Tibial nerve (tissue), 4 donors: Measurements from ENCODE around the gene ERLEC1. TPM values are rescaled to one million over a fixed set of nuclear protein-coding genes. Genes with fewer than 3 reads are reported as not detected.
"Not testable (repeated sequence)": the region's sequence is repeated elsewhere in the genome, so short reads cannot be mapped to it uniquely, and the experiment has no call there.

ENCODE experiments used
- DNase-seq, 2 donors: peaks; one replicate each; pipeline ENCODE4 v3.0.0-alpha.2; 2019; ENCODE audit warnings: low spot score in 2 of 2
- H3K27ac ChIP-seq, 4 donors: fragments of 200-600 bp; sonication (generic) in 3 of 4; one replicate each; pipeline ENCODE4 v1.5.1; 2017 to 2019; ENCODE audit warnings: mild to moderate bottlenecking in 1 of 4
- H3K27me3 ChIP-seq, 2 donors: fragments of 200-600 bp; sonication (generic) in 1 of 2; one replicate each; pipeline versions ENCODE4 v1.5.1 to v1.6.0; 2017 to 2019
- H3K36me3 ChIP-seq, 3 donors: fragments of 200-600 bp; sonication (generic); one replicate each; pipeline ENCODE4 v1.5.1; 2018 to 2019
- H3K4me1 ChIP-seq, 4 donors: fragments of 200-600 bp; sonication (generic) in 3 of 4; one replicate each; pipeline ENCODE4 v1.5.1; 2017 to 2019
- H3K4me3 ChIP-seq, 4 donors: fragments of 200-600 bp; sonication (generic) in 3 of 4; one replicate each; pipeline ENCODE4 v1.5.1; 2017 to 2019; ENCODE audit warnings: mild to moderate bottlenecking in 1 of 4, moderate library complexity in 1 of 4
- H3K9me3 ChIP-seq, 4 donors: fragments of 200-600 bp; sonication (generic) in 3 of 4; one replicate each; pipeline ENCODE4 v1.5.1; 2017 to 2019
- CTCF ChIP-seq, 5 experiments: fragments of 200-600 bp in 3 of 5; fragments of 450-650 bp in 2 of 5; sonication (generic) in 3 of 5; IDR thresholded peaks; one replicate each; pipeline ENCODE4 v1.5.1; 2016 to 2019; ENCODE audit warnings: antibody characterized with exemption in 5 of 5, mild to moderate bottlenecking in 3 of 5, moderate library complexity in 2 of 5
- EP300 ChIP-seq, 2 donors: sonication (generic); formaldehyde crosslinking; IDR thresholded peaks; one replicate each; pipeline ENCODE4 v1.6.1; 2017; ENCODE audit warnings: antibody characterized with exemption in 2 of 2, mild to moderate bottlenecking in 1 of 2
- POLR2A ChIP-seq, 2 donors: fragments of 450-650 bp; IDR thresholded peaks; one replicate each; pipeline ENCODE4 v1.6.1; 2017; ENCODE audit warnings: antibody characterized with exemption in 2 of 2, mild to moderate bottlenecking in 2 of 2, moderate library complexity in 2 of 2
- WGBS, 2 donors: methylation state at CpG; one replicate each; pipeline ENCODE4 v1.1.5; 2018; 5-methylcytosine and 5-hydroxymethylcytosine counted together
- total RNA-seq, 4 donors: library from RNA; depleted of rRNA; stranded (reverse); fragments of >200 nt; gene quantifications; one replicate each; pipeline ENCODE4 v1.1.0, GENCODE V29; 2016

Gene ERLEC1
- total RNA-seq, 4 donors from 2014 or later, result 90.8 to 102 (median 97.2) TPM

DNA sequence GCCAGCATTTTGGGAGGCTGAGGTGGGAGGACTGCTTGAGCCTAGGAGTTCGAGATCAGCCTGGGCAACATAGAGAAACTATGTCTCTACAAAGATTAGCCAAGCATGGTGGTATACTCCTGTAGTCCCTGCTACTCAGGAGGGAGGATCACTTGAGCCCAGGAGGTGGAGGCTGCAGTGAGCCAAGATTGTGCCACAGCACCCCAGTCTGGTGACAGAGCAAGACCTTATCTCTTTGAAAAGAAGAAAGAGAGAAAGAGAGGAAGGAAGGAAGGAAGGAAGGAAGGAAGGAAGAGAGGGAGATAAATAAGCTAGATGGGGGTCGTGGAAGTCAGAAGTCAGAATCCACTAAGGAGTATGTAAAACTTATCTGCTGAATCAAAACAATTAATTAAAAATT lies 56.8 kb downstream of the ERLEC1 start:
- no peaks in the 10 kb centered on the region for H3K4me1 ChIP-seq
- H3K27ac ChIP-seq, result no peak overlapping the region
- no peaks in the 10 kb centered on the region for H3K9me3 ChIP-seq
- 78 to 83% methylated on average over 2 of the region's 2 CpGs for WGBS, 2 donors
- peaks cover 0 to 6% (median 0%) of the 10 kb centered on the region in 3 donors for H3K36me3 ChIP-seq
- no peak for TF ChIP-seq POLR2A (IDR thresholded peaks at IDR 0.05)
- TF ChIP-seq EP300 (IDR thresholded peaks at IDR 0.05), result no peak
- no peak for TF ChIP-seq CTCF (IDR thresholded peaks at IDR 0.05)
- H3K27me3 ChIP-seq, result no peaks in the 10 kb centered on the region
- H3K4me3 ChIP-seq, result no peak overlapping the region
- no peak for DNase-seq

DNA sequence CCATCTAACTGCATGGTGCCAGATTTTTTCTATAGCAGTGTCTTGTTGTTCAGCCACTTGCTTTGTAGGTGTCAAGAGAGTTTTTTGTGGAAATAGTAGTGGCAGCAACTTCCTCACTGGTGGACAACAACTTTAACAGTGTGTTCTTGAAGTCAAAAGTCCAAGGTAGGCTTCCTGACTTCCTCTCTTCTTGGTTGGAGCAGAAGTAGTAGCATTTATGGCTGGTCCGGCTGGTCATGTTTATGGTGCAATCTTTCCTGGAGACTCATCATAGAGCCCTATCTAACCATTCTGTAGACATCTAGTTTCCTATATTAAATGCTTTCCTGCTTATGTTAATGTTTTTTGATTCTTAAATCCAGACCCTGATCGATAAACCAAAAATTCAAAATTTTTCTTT lies 61.2 kb downstream of the ERLEC1 start:
- no peak for DNase-seq
- no peak overlapping the region for H3K4me3 ChIP-seq
- H3K9me3 ChIP-seq, result no peaks in the 10 kb centered on the region
- WGBS, 2 donors, result 94 to 97% methylated on average over 2 of the region's 2 CpGs
- H3K36me3 ChIP-seq, result peaks cover 0 to 17% (median 0%) of the 10 kb centered on the region in 3 donors
- no peaks in the 10 kb centered on the region for H3K4me1 ChIP-seq
- H3K27ac ChIP-seq, result no peak overlapping the region
- H3K27me3 ChIP-seq, result no peaks in the 10 kb centered on the region
- TF ChIP-seq EP300 (IDR thresholded peaks at IDR 0.05), result no peak
- no peak for TF ChIP-seq CTCF (IDR thresholded peaks at IDR 0.05)
- TF ChIP-seq POLR2A (IDR thresholded peaks at IDR 0.05), result no peak

GRCh38 chr2:53851052-53851757 lies 64.4 kb downstream of the ERLEC1 start:
- WGBS, 2 donors, result 94% methylated on average over 9 of the region's 9 CpGs
- H3K4me1 ChIP-seq, H3K9me3 ChIP-seq, H3K4me3 ChIP-seq, DNase-seq, H3K27ac ChIP-seq, H3K27me3 ChIP-seq: not testable (repeated sequence)
- H3K36me3 ChIP-seq, result peaks cover 0 to 34% (median 0%) of the 10 kb centered on the region in 3 donors

DNA sequence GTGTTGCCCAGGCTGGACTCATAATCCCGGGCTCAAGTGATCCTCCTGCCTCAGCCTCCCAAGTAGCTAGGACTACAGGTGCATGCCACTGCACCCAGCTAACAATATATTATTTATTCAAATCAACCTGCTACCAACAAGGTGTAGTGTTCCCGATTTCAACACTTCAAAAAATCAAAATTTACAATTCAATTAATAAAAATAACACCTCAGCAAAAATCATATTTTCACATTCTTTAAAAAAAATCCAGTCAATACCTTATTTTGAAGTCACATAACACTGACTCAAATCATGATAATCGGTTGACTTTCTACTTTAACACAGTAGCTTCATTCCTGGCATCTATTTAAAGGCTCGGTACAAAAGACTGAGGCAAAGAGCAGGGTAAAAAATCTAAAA lies 65.7 kb downstream of the ERLEC1 start:
- Histone ChIP-seq H3K4me1 (no peaks in the 10 kb centered on the region), H3K36me3 (peaks cover 0 to 34% (median 0%) of the 10 kb centered on the region in 3 donors), H3K27me3 (no peaks in the 10 kb centered on the region), H3K4me3 (no peak overlapping the region), H3K9me3 (no peaks in the 10 kb centered on the region), H3K27ac (no peak overlapping the region)
- 97 to 99% methylated on average over 4 of the region's 4 CpGs for WGBS, 2 donors
- DNase-seq, result no peak
- TF ChIP-seq EP300 (IDR thresholded peaks at IDR 0.05), result no peak
- TF ChIP-seq CTCF (IDR thresholded peaks at IDR 0.05), result no peak
- no peak for TF ChIP-seq POLR2A (IDR thresholded peaks at IDR 0.05)

- Histone ChIP-seq H3K27ac (no peak overlapping the region), H3K4me1 (peaks cover 0 to 5% (median 0%) of the 10 kb centered on the region in 4 donors), H3K9me3 (no peaks in the 10 kb centered on the region), H3K27me3 (no peaks in the 10 kb centered on the region), H3K36me3 (peaks cover 0 to 31% (median 0%) of the 10 kb centered on the region in 3 donors), H3K4me3 (no peak overlapping the region)
- no peak for TF ChIP-seq POLR2A (IDR thresholded peaks at IDR 0.05)
- TF ChIP-seq CTCF (IDR thresholded peaks at IDR 0.05), result no peak
- no peak for TF ChIP-seq EP300 (IDR thresholded peaks at IDR 0.05)
- DNase-seq, result no peak
- 93 to 98% methylated on average over 2 of the region's 2 CpGs for WGBS, 2 donors
These were observed 67.8 kb downstream of the ERLEC1 start for GRCh38 chr2:53854678-53855077.
